GM10266 (cell line): ENCODE data around the gene ANHX.

ENCODE experiments used
- DNase-seq: peaks from one replicate; pipeline ENCODE4 v3.0.0; 2012; ENCODE audit errors: extremely low spot score
- TF ChIP-seq, protein P1 (sequence below): IDR thresholded peaks from 2 replicates; pipeline ENCODE4 v1.5.1; 2012; ENCODE audit warnings: mild to moderate bottlenecking, low read depth; ENCODE audit not compliant: control insufficient read depth, insufficient read depth; ENCODE audit errors: missing control alignments

ANHX gene

DNA sequence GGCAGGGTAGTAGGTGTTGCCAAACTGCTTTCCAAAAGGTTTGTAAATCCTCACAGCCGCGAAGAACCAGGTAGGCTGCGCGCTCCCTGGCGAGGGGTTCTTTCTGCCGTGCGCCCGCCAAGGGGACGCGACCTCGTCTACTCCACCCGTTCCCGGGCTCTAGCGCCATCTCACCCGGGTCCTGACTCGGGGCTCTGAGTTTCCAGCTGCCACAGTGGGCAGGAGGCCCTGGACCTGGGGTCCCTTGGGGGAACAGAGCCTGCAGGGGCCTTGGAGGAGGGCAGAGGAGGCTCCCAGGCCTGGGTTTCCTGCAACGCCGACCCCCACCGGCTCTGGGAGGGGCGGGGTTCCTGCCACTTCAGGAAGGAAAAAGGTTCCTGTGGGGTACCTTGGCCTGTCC, 706 bp downstream of the ANHX start:
- TF ChIP-seq, protein P1, sequence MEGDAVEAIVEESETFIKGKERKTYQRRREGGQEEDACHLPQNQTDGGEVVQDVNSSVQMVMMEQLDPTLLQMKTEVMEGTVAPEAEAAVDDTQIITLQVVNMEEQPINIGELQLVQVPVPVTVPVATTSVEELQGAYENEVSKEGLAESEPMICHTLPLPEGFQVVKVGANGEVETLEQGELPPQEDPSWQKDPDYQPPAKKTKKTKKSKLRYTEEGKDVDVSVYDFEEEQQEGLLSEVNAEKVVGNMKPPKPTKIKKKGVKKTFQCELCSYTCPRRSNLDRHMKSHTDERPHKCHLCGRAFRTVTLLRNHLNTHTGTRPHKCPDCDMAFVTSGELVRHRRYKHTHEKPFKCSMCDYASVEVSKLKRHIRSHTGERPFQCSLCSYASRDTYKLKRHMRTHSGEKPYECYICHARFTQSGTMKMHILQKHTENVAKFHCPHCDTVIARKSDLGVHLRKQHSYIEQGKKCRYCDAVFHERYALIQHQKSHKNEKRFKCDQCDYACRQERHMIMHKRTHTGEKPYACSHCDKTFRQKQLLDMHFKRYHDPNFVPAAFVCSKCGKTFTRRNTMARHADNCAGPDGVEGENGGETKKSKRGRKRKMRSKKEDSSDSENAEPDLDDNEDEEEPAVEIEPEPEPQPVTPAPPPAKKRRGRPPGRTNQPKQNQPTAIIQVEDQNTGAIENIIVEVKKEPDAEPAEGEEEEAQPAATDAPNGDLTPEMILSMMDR, result no peak
- no peak for DNase-seq

DNA sequence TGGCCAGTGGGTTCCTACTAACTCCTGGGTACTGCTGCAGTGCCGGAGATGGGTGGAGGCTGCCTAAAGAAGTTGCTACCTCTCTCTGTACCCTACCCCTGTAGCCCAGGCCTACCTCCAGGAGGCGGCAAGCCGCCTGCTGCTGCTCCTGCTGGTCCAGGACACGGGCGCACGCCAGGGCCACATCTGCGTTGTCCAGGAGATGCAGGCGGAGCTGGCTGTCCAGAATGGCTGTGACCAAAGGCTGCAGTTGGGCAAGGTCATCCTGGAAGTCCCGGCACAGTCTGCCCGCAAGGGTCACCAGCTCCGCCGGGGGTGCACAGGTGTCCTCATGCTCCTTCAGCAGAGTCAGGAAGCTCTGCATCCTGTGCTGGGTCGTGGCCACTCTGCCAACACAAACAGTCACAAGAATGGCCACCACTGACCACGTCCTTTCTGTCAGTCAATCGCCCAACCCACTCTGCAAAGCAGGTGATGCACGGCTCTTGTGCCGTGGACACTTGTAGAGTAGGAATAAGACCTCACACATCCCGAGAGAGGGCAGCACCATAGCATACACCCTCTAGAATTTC, 1.6 kb downstream of the ANHX start:
- no peak for DNase-seq
- TF ChIP-seq, protein P1, result no peak

DNA sequence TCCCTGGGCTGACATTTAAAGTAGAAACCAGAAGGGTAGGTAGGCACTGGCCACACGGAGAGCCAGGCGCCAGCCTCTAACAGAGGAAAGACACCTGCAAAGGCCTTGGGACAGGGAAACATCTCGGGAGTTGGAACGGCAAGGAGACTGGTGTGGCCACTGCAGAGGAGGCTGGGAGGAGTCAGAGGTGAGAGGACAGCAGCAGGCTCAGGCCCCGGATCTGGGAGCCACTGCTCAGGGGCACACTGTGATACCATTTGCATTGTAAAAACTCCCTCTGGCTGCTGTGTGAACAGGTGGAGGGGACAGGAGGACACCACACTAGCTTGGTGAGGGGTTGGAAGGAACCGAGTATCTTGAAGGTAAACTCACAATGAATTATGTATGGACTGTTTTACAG, 2.7 kb downstream of the ANHX start:
- no peak for DNase-seq
- TF ChIP-seq, protein P1, result no peak

DNA sequence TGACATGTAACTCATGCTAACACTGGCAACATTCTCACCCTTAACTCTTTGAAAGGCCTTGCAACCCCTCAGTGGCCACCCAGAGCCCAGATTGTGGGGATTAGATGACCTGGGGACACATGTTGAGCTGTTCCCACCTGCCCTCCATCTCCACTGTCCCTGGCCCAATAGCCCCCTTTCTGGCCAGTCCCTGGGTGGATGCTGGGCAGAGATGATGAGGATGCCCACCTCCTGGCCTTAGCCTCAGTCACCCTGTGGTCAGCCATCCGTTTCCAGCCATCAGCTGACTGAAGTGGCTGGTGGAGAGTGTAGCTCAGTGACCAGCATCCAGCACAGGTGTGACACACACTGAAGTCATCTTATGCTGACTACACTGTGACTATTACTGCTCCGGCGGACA, 4.7 kb downstream of the ANHX start:
- TF ChIP-seq, protein P1, result no peak
- DNase-seq, result no peak

DNA sequence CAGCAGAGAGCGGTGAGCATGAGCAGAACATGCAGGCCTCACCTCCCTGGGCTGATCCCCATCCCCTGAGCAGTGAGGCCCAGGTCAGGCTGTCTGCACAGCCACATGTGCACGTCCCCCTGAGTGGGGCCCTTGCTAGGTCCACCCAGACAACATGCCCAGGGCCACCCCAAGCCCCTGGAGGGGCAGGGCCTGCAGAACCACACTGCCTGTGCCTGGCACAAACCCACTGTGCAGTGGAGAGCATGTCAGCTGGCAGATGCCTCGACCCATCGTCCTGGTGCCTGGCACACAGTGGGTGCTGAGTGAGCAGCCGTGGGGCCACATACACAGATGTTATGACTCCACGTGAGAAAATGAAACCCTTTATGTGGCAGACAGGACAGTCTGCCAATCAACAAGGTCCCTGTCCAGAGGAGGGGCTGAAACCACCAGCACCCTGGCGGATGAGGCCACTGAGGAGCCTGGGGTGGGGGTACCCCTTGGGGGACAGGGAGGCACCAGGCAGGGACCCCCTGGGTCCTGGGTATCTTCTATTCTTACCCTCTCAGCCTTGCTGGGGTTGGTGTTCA, 8.3 kb downstream of the ANHX start:
- no peak for DNase-seq

DNA sequence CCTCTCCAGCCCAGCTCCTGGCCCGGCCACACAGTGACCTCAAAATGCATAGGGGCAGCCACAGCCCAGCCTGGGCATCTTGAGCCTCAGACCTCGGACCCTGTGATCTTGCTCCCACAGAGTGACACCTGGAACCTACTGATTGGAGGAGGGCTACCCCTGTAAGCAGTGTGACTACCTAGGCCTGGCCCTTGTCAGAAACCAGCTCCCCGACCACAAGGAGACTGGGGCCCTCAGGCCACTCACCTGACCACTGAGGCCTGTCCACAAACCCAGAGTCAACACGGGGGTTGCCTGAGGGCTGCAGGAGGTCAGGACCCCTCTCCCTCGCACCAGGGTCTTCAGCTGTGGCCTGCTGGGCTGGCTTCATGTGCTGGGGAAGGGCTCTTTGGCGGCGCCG, 9.0 kb downstream of the ANHX start:
- DNase-seq, result no peak
- TF ChIP-seq, protein P1, result no peak

More for the DNA sequence above, 8.3 kb downstream of the ANHX start:
- TF ChIP-seq, protein P1, result no peak

DNA sequence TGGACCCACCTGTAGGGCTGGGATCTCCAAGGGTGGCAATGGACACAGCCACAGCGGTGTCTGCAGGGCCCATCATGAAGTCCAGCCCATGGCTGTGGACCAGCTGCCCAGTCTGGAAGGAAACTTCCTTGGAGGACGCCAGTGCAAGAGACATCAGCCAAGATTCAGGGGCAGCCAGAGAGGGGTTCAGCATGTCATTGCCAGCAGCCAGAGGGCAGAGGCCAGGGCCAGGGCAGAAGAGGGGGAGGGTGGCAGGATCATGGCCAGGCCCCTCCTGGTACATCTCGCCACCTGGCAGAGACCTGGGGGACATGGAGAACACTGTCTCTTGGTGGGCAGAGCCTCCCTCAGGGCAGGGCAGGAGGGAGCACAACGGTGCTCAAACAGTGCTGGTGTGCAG, 10.2 kb downstream of the ANHX start:
- no peak for DNase-seq
- TF ChIP-seq, protein P1, result no peak
